H9 (cell line): ENCODE measurements around the gene DDX39A. TPM values are rescaled to one million over a fixed set of nuclear protein-coding genes. Genes with fewer than 3 reads are reported as not detected.

Source experiments
- DNase-seq: peaks from one replicate; pipeline ENCODE4 v3.0.0-alpha.2; 2017
- H2AFZ ChIP-seq: one replicate; pipeline ENCODE4 v1.6.1; 2013; ENCODE audit warnings: mild to moderate bottlenecking, low read length, control low read depth, moderate library complexity
- H2AK5ac ChIP-seq: 2 replicates; pipeline ENCODE4 v1.6.1; 2013; ENCODE audit warnings: low read length, control low read depth, mixed read lengths; ENCODE audit not compliant: insufficient read length
- H2BK120ac ChIP-seq: one replicate; pipeline ENCODE4 v1.6.1; 2013; ENCODE audit warnings: low read depth, mild to moderate bottlenecking, low read length, control low read depth, inconsistent platforms; ENCODE audit not compliant: poor library complexity, severe bottlenecking
- H2BK12ac ChIP-seq: 2 replicates; pipeline ENCODE4 v1.6.1; 2013; ENCODE audit warnings: low read length, control low read depth, mixed read lengths, low read depth; ENCODE audit not compliant: insufficient read length
- H2BK15ac ChIP-seq: 2 replicates; pipeline ENCODE4 v1.6.1; 2013; ENCODE audit warnings: low read depth, low read length, control low read depth
- H2BK20ac ChIP-seq: one replicate; pipeline ENCODE4 v1.6.1; 2013; ENCODE audit warnings: low read depth, mild to moderate bottlenecking, low read length, control low read depth, inconsistent platforms; ENCODE audit not compliant: poor library complexity, severe bottlenecking
- H2BK5ac ChIP-seq: 2 replicates; pipeline ENCODE4 v1.6.1; 2013; ENCODE audit warnings: low read length, control low read depth, mixed read lengths; ENCODE audit not compliant: insufficient read length
- H3K14ac ChIP-seq: 2 replicates; pipeline ENCODE4 v1.6.1; 2013; ENCODE audit warnings: low read length, control low read depth; ENCODE audit not compliant: insufficient read depth
- H3K18ac ChIP-seq: 2 replicates; pipeline ENCODE4 v1.6.1; 2013; ENCODE audit warnings: low read depth, mild to moderate bottlenecking, mixed read lengths, low read length, control low read depth; ENCODE audit not compliant: insufficient read length
- H3K23ac ChIP-seq: 2 replicates; pipeline ENCODE4 v1.6.1; 2013; ENCODE audit warnings: low read length, control low read depth, mixed read lengths, low read depth; ENCODE audit not compliant: insufficient read length
- H3K23me2 ChIP-seq: 2 replicates; pipeline ENCODE4 v1.6.1; 2013; ENCODE audit warnings: low read depth, mild to moderate bottlenecking, mixed read lengths, low read length, control low read depth; ENCODE audit not compliant: insufficient read length, poor library complexity, severe bottlenecking
- H3K27ac ChIP-seq: 2 replicates; pipeline ENCODE4 v1.5.1; 2013; ENCODE audit warnings: low read length, control low read depth, mixed read lengths, low read depth; ENCODE audit not compliant: insufficient read length
- H3K27me3 ChIP-seq: 2 replicates; pipeline ENCODE4 v1.6.1; 2013; ENCODE audit warnings: low read length, control low read depth, inconsistent platforms; ENCODE audit not compliant: insufficient read depth
- H3K4ac ChIP-seq: 2 replicates; pipeline ENCODE4 v1.6.1; 2013; ENCODE audit warnings: low read depth, mild to moderate bottlenecking, control low read depth, inconsistent platforms, low read length, moderate library complexity
- H3K4me1 ChIP-seq: 2 replicates; pipeline ENCODE4 v1.6.1; 2013; ENCODE audit warnings: low read length, control low read depth, inconsistent platforms; ENCODE audit not compliant: insufficient read depth
- H3K4me2 ChIP-seq: 2 replicates; pipeline ENCODE4 v1.6.1; 2013; ENCODE audit warnings: low read length, control low read depth, mixed read lengths; ENCODE audit not compliant: insufficient read length, insufficient read depth
- H3K56ac ChIP-seq: 2 replicates; pipeline ENCODE4 v1.6.1; 2013; ENCODE audit warnings: low read depth, mild to moderate bottlenecking, mixed read lengths, low read length, control low read depth; ENCODE audit not compliant: insufficient read length
- H3K79me1 ChIP-seq: 2 replicates; pipeline ENCODE4 v1.6.1; 2013; ENCODE audit warnings: low read depth, mild to moderate bottlenecking, moderate library complexity, low read length, control low read depth, inconsistent platforms; ENCODE audit not compliant: insufficient read depth, poor library complexity, severe bottlenecking
- H3K79me2 ChIP-seq: 2 replicates; pipeline ENCODE4 v1.6.1; 2013; ENCODE audit warnings: low read length, control low read depth, inconsistent platforms; ENCODE audit not compliant: insufficient read depth
- H3K9ac ChIP-seq: 2 replicates; pipeline ENCODE4 v1.6.1; 2013; ENCODE audit warnings: low read length, control low read depth, mixed read lengths; ENCODE audit not compliant: insufficient read length; ENCODE audit errors: extremely low read depth
- H3K9me3 ChIP-seq: one replicate; pipeline ENCODE4 v1.6.1; 2013; ENCODE audit warnings: low read depth, low read length, inconsistent platforms; ENCODE audit not compliant: control insufficient read depth
- H3T11ph ChIP-seq: one replicate; pipeline ENCODE4 v1.6.1; 2013; ENCODE audit warnings: mild to moderate bottlenecking, low read length, control low read depth, inconsistent platforms
- H4K20me1 ChIP-seq: one replicate; pipeline ENCODE4 v1.6.1; 2013; ENCODE audit not compliant: control insufficient read depth, insufficient read length, insufficient read depth
- H4K5ac ChIP-seq: 2 replicates; pipeline ENCODE4 v1.6.1; 2013; ENCODE audit warnings: low read depth, mild to moderate bottlenecking, mixed read lengths, low read length, control low read depth; ENCODE audit not compliant: insufficient read length
- H4K8ac ChIP-seq: replicated peaks from 2 replicates; pipeline ENCODE4 v1.6.1; 2013; ENCODE audit warnings: low read length, control low read depth, mixed read lengths, low read depth; ENCODE audit not compliant: insufficient read length
- H4K91ac ChIP-seq: 2 replicates; pipeline ENCODE4 v1.6.1; 2013; ENCODE audit warnings: low read depth, mild to moderate bottlenecking, moderate library complexity, mixed read lengths, low read length, control low read depth; ENCODE audit not compliant: insufficient read length
- H3K27ac Mint-ChIP-seq, 3 experiments: 2 replicates in 2 of 3; 3 replicates in 1 of 3; pipeline ENCODE4 v1.8.0; 2020 to 2021; ENCODE audit warnings: mixed read lengths in 3 of 3, mild to moderate bottlenecking in 1 of 3, moderate library complexity in 1 of 3
- H3K27me3 Mint-ChIP-seq: 2 replicates; pipeline ENCODE4 v1.8.0; 2021; ENCODE audit warnings: low read depth, mild to moderate bottlenecking, moderate library complexity, mixed read lengths
- H3K36me3 Mint-ChIP-seq, 3 experiments: 2 replicates in 2 of 3; 3 replicates in 1 of 3; pipeline ENCODE4 v1.8.0; 2020 to 2021; ENCODE audit warnings: low read depth in 3 of 3, mixed read lengths in 3 of 3; ENCODE audit not compliant: insufficient read depth in 1 of 3
- H3K4me1 Mint-ChIP-seq, 2 experiments: 2 replicates each; pipeline ENCODE4 v1.8.0; 2020; ENCODE audit warnings: mixed read lengths in 2 of 2
- H3K4me3 Mint-ChIP-seq, 2 experiments: 2 replicates in 1 of 2; 3 replicates in 1 of 2; pipeline ENCODE4 v1.8.0; 2020 to 2021; ENCODE audit warnings: mild to moderate bottlenecking in 2 of 2, mixed read lengths in 2 of 2, moderate library complexity in 1 of 2
- H3K9me3 Mint-ChIP-seq, 2 experiments: 2 replicates in 1 of 2; 3 replicates in 1 of 2; pipeline ENCODE4 v1.8.0; 2020; ENCODE audit warnings: mild to moderate bottlenecking in 2 of 2, mixed read lengths in 2 of 2, moderate library complexity in 1 of 2
- WGBS: extraction: QIAGEN DNeasy Blood & Tissue Kit; methylation state at CpG from one replicate; pipeline ENCODE4 v1.1.7; 2013; ENCODE audit warnings: missing lambda C conversion rate, low lambda C conversion rate, mixed read lengths; ENCODE audit not compliant: insufficient read length; ENCODE audit errors: extremely low coverage; 5-methylcytosine and 5-hydroxymethylcytosine counted together
- total RNA-seq: library from RNA; stranded (reverse); gene quantifications from 2 replicates; pipeline ENCODE4 v1.2.1, GENCODE V29; 2021
- TF ChIP-seq, protein P1 (sequence below): fragments of 200-600 bp; sonication (generic); conservative IDR thresholded peaks from 3 replicates; pipeline ENCODE4 v1.8.0; 2021; ENCODE audit warnings: antibody characterized with exemption, mild to moderate bottlenecking

The DDX39A gene
- total RNA-seq, 1 experiment from 2014 or later, result 137 TPM

DNA sequence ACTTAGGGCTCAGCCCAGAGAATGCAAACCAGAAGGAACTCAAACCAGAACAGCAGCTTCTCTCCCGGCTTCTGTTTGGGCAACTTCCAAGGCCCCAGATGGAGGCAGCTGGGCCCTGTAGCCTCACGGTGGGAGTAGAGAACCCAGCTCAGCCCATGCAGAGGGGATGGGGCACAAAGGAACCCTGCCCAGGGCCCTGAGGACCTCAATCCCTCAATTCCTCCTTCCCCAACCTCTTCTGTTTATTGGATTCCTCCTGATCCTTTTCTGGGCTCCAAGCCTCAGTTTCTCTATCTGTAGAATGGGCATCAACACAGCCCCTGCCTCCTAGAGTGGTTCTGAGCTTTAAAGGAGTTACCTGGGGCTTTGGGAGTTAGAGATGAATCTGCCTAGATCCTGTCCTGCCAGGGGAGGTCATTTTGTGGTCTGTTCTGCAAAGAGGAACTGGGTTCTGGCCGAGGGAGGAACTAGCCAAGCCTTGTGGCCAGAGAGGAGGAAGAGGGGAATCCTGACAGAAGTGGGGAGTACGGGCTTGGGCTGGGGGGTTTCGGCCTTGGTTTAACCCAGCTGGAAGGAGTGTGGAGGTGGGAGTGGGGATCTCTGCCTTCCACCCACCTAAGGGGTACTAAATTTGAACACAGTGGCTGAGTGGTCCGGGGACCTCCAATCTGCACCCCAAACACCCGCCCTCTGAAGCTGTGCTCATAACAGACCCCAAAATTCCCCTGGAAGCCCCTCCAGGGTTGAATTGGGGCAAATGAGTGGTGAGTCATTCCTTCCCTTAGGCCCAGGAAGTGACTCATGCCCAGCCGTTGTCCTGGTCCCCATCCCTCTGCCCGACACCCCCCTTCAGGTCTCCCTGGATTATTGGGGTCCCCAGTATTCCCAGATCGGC lies 35.2 kb downstream of the DDX39A start:
- TF ChIP-seq, protein P1, sequence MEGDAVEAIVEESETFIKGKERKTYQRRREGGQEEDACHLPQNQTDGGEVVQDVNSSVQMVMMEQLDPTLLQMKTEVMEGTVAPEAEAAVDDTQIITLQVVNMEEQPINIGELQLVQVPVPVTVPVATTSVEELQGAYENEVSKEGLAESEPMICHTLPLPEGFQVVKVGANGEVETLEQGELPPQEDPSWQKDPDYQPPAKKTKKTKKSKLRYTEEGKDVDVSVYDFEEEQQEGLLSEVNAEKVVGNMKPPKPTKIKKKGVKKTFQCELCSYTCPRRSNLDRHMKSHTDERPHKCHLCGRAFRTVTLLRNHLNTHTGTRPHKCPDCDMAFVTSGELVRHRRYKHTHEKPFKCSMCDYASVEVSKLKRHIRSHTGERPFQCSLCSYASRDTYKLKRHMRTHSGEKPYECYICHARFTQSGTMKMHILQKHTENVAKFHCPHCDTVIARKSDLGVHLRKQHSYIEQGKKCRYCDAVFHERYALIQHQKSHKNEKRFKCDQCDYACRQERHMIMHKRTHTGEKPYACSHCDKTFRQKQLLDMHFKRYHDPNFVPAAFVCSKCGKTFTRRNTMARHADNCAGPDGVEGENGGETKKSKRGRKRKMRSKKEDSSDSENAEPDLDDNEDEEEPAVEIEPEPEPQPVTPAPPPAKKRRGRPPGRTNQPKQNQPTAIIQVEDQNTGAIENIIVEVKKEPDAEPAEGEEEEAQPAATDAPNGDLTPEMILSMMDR, result no peak
- H3K36me3 Mint-ChIP-seq, result no peaks in the 10 kb centered on the region
- H3K27ac Mint-ChIP-seq, result peak overlapping the region in 2 of 3 experiments; percentile 16 to 87; a peak in 3 of 7 replicates
- no peak overlapping the region for H3K56ac ChIP-seq
- H2BK5ac ChIP-seq, result no peak overlapping the region
- no peaks in the 10 kb centered on the region for H3K79me1 ChIP-seq
- no peak overlapping the region for H4K91ac ChIP-seq
- H3K23ac ChIP-seq, result no peak overlapping the region
- H3K4me1 Mint-ChIP-seq, result peaks cover 10 to 27% of the 10 kb centered on the region in 2 experiments
- peaks cover 4% of the 10 kb centered on the region for H3K27me3 Mint-ChIP-seq
- no peak overlapping the region for H3K14ac ChIP-seq
- no peaks in the 10 kb centered on the region for H3K27me3 ChIP-seq
- H2BK20ac ChIP-seq, result no peak overlapping the region
- H4K5ac ChIP-seq, result no peak overlapping the region
- no peak overlapping the region for H2BK15ac ChIP-seq
- no peak overlapping the region for H2BK120ac ChIP-seq
- no peak overlapping the region for H3T11ph ChIP-seq
- WGBS, result no CpG with 5 or more reads among the region's 10 CpGs
- no peak overlapping the region for H3K4me2 ChIP-seq
- no peaks in the 10 kb centered on the region for H3K79me2 ChIP-seq
- no peak overlapping the region for H2AFZ ChIP-seq
- no peak overlapping the region for H3K9ac ChIP-seq
- no peak overlapping the region for H2AK5ac ChIP-seq
- no peaks in the 10 kb centered on the region for H3K23me2 ChIP-seq
- no peak overlapping the region for H3K27ac ChIP-seq
- H4K8ac ChIP-seq, result no peak overlapping the region
- no peak overlapping the region for H2BK12ac ChIP-seq
- no peaks in the 10 kb centered on the region for H4K20me1 ChIP-seq
- no peak overlapping the region for H3K4me3 Mint-ChIP-seq
- H3K4me1 ChIP-seq, result 0 out of 2 replicates have a peak, but pooled peaks cover 2% of the 10 kb centered on the region
- no peak overlapping the region for H3K4ac ChIP-seq
- H3K18ac ChIP-seq, result no peak overlapping the region
- no peak for DNase-seq
- no peaks in the 10 kb centered on the region for H3K9me3 Mint-ChIP-seq
- no peaks in the 10 kb centered on the region for H3K9me3 ChIP-seq
